NB4 (cell line): ENCODE results near the gene PSMA2.

Experiments
- POLR2A ChIP-seq: IDR thresholded peaks from 2 replicates; pipeline ENCODE4 v1.6.1; 2011; ENCODE audit warnings: mild to moderate bottlenecking; ENCODE audit not compliant: insufficient read length; ENCODE audit errors: extremely low read depth
- TF ChIP-seq, protein P1 (sequence below): IDR thresholded peaks from one replicate; pipeline ENCODE4 v1.5.1; 2012; ENCODE audit warnings: low read depth, low read length
- TF ChIP-seq, protein P2 (sequence below): IDR thresholded peaks from 2 replicates; pipeline ENCODE4 v1.6.1; 2011; ENCODE audit warnings: low read depth, low read length

DNA sequence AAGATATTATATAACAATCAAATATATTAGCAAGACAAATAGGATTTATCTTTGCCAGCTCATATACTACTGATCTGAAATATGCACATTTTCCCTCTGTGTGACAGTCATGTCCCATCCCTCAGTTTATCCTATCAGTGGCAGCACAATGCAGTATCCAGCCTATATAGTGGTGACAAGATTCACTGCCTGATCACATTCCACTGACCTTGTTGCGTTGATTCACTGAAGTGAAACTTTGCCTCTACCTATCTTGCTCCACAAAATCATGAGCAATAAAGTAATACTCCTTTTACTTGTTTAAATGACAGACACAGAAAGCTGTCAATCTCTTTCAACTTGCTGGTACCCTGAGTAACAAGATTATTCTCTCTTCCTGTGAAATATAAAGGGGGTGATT lies 6.3 kb downstream of the PSMA2 start:
- TF ChIP-seq POLR2A = no peak
- TF ChIP-seq, protein P1, sequence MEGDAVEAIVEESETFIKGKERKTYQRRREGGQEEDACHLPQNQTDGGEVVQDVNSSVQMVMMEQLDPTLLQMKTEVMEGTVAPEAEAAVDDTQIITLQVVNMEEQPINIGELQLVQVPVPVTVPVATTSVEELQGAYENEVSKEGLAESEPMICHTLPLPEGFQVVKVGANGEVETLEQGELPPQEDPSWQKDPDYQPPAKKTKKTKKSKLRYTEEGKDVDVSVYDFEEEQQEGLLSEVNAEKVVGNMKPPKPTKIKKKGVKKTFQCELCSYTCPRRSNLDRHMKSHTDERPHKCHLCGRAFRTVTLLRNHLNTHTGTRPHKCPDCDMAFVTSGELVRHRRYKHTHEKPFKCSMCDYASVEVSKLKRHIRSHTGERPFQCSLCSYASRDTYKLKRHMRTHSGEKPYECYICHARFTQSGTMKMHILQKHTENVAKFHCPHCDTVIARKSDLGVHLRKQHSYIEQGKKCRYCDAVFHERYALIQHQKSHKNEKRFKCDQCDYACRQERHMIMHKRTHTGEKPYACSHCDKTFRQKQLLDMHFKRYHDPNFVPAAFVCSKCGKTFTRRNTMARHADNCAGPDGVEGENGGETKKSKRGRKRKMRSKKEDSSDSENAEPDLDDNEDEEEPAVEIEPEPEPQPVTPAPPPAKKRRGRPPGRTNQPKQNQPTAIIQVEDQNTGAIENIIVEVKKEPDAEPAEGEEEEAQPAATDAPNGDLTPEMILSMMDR = no peak
- TF ChIP-seq, protein P2, sequence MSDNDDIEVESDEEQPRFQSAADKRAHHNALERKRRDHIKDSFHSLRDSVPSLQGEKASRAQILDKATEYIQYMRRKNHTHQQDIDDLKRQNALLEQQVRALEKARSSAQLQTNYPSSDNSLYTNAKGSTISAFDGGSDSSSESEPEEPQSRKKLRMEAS = no peak
